Neural progenitor cell (in vitro differentiated cells): Measurements from ENCODE around the gene CTXN1. TPM values are rescaled to one million over a fixed set of nuclear protein-coding genes. Genes with fewer than 3 reads are reported as not detected.
A peak's percentile ranks its signal among the peaks of the same experiment; 100 is the strongest.

ENCODE experiments used
- DNase-seq: peaks from one replicate; pipeline ENCODE4 v3.0.0-alpha.2; 2016; ENCODE audit warnings: low spot score
- H2AFZ ChIP-seq: fragments of 200-600 bp; sonication (generic); replicated peaks from 2 replicates; pipeline ENCODE4 v1.6.1; 2016; ENCODE audit warnings: antibody characterized with exemption
- H3F3A ChIP-seq: fragments of 200-600 bp; sonication (generic); 2 replicates; pipeline ENCODE4 v1.6.1; 2016; ENCODE audit warnings: antibody characterized with exemption, low read depth
- H3K27ac ChIP-seq: fragments of 200-600 bp; sonication (generic); 2 replicates; pipeline ENCODE4 v1.5.1; 2016; ENCODE audit warnings: mild to moderate bottlenecking
- H3K27me3 ChIP-seq: fragments of 200-600 bp; sonication (generic); 2 replicates; pipeline ENCODE4 v1.6.1; 2016; ENCODE audit warnings: mild to moderate bottlenecking, moderate library complexity
- H3K36me3 ChIP-seq: fragments of 200-600 bp; sonication (generic); 2 replicates; pipeline ENCODE4 v1.5.1; 2016
- H3K4me1 ChIP-seq: fragments of 200-600 bp; sonication (generic); 2 replicates; pipeline ENCODE4 v1.6.1; 2016; ENCODE audit warnings: mixed run types
- H3K4me2 ChIP-seq: fragments of 200-600 bp; sonication (generic); 2 replicates; pipeline ENCODE4 v1.6.1; 2016
- H3K4me3 ChIP-seq: fragments of 200-600 bp; sonication (generic); 2 replicates; pipeline ENCODE4 v1.5.1; 2016
- H3K79me2 ChIP-seq: fragments of 200-600 bp; sonication (generic); 2 replicates; pipeline ENCODE4 v1.6.1; 2016; ENCODE audit warnings: low read depth
- H3K9ac ChIP-seq: fragments of 200-600 bp; sonication (generic); 2 replicates; pipeline ENCODE4 v1.6.1; 2016
- H3K9me3 ChIP-seq: fragments of 200-600 bp; sonication (generic); 2 replicates; pipeline ENCODE4 v1.5.1; 2016; ENCODE audit warnings: low read depth
- H4K20me1 ChIP-seq: fragments of 200-600 bp; sonication (generic); 2 replicates; pipeline ENCODE4 v1.6.1; 2016; ENCODE audit warnings: low read depth
- H3K27ac Mint-ChIP-seq: 3 replicates; pipeline ENCODE4 v1.8.0; 2021; ENCODE audit warnings: mixed read lengths
- H3K27me3 Mint-ChIP-seq: 2 replicates; pipeline ENCODE4 v1.8.0; 2022; ENCODE audit warnings: low read depth, mild to moderate bottlenecking, inconsistent platforms, moderate library complexity, mixed read lengths; ENCODE audit not compliant: insufficient read depth
- H3K36me3 Mint-ChIP-seq: 3 replicates; pipeline ENCODE4 v1.8.0; 2021; ENCODE audit warnings: mixed read lengths
- H3K4me1 Mint-ChIP-seq: 3 replicates; pipeline ENCODE4 v1.8.0; 2021; ENCODE audit warnings: mixed read lengths
- H3K4me3 Mint-ChIP-seq: 3 replicates; pipeline ENCODE4 v1.8.0; 2021; ENCODE audit warnings: mild to moderate bottlenecking, moderate library complexity, mixed read lengths
- H3K9me3 Mint-ChIP-seq: 3 replicates; pipeline ENCODE4 v1.8.0; 2020; ENCODE audit warnings: mixed read lengths
- EZH2 ChIP-seq: fragments of 200-600 bp; sonication (generic); IDR thresholded peaks from 2 replicates; pipeline ENCODE4 v1.6.1; 2017; ENCODE audit warnings: antibody characterized with exemption, mild to moderate bottlenecking, moderate library complexity
- EZH2phosphoT487 ChIP-seq: fragments of 200-600 bp; sonication (generic); IDR thresholded peaks from 2 replicates; pipeline ENCODE4 v1.6.1; 2017; ENCODE audit warnings: antibody characterized with exemption
- total RNA-seq: library from RNA; depleted of rRNA; stranded (reverse); fragments of >200 nt; gene quantifications from 2 replicates; pipeline ENCODE4 v1.2.3, GENCODE V29; 2015; ENCODE audit warnings: low replicate concordance
- TF ChIP-seq, protein P1 (sequence below): fragments of 200-600 bp; sonication (generic); IDR thresholded peaks from 2 replicates; pipeline ENCODE4 v1.5.1; 2017; ENCODE audit warnings: antibody characterized with exemption, mild to moderate bottlenecking

The CTXN1 gene
- total RNA-seq, 1 donor from 2014 or later: 3.7 TPM

DNA sequence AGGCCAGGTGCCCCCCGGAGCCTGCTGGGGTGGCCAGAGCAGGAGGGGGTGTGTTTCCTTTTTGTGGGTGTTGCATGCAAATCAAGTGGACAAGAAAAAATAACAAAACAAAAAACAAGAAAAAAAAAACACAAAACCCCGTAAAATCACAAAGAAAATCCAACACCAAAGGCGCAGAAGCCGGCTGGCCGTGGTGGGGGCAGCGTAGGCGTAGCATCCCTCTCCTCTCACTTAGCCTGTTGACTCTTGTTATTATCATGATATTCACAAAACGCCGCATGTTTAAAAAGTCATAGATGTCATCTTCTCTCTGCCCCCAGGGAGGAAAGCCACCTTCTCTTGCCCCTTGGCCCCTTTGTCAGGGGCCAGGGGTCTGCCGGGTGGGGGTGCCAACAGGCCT is 12.3 kb downstream of the CTXN1 start:
- DNase-seq: no peak
- Histone ChIP-seq H3K36me3 (no peaks in the 10 kb centered on the region), H3K4me2 (no peak overlapping the region), H3K9ac (no peak overlapping the region), H3K4me3 (no peak overlapping the region), H3F3A (peaks cover 20% of the 10 kb centered on the region), H3K4me1 (peaks cover 7% of the 10 kb centered on the region), H3K9me3 (no peaks in the 10 kb centered on the region), H2AFZ (no peak overlapping the region), H3K27ac (no peak overlapping the region), H3K79me2 (no peaks in the 10 kb centered on the region), H3K27me3 (peaks cover 53% of the 10 kb centered on the region), H4K20me1 (peaks cover 31% of the 10 kb centered on the region)
- TF ChIP-seq EZH2phosphoT487: no peak
- TF ChIP-seq, protein P1, sequence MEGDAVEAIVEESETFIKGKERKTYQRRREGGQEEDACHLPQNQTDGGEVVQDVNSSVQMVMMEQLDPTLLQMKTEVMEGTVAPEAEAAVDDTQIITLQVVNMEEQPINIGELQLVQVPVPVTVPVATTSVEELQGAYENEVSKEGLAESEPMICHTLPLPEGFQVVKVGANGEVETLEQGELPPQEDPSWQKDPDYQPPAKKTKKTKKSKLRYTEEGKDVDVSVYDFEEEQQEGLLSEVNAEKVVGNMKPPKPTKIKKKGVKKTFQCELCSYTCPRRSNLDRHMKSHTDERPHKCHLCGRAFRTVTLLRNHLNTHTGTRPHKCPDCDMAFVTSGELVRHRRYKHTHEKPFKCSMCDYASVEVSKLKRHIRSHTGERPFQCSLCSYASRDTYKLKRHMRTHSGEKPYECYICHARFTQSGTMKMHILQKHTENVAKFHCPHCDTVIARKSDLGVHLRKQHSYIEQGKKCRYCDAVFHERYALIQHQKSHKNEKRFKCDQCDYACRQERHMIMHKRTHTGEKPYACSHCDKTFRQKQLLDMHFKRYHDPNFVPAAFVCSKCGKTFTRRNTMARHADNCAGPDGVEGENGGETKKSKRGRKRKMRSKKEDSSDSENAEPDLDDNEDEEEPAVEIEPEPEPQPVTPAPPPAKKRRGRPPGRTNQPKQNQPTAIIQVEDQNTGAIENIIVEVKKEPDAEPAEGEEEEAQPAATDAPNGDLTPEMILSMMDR: no peak
- H3K9me3 Mint-ChIP-seq: no peaks in the 10 kb centered on the region
- H3K27ac Mint-ChIP-seq: no peak overlapping the region
- peaks cover 11% of the 10 kb centered on the region for H3K4me1 Mint-ChIP-seq
- H3K36me3 Mint-ChIP-seq: peaks cover 12% of the 10 kb centered on the region
- peaks cover 32% of the 10 kb centered on the region for H3K27me3 Mint-ChIP-seq
- peak overlapping the region; percentile 71 for H3K4me3 Mint-ChIP-seq

- Histone ChIP-seq H3K4me1 (peaks cover 7% of the 10 kb centered on the region), H3K79me2 (peaks cover 1% of the 10 kb centered on the region), H3F3A (peaks cover 20% of the 10 kb centered on the region), H3K27me3 (peaks cover 45% of the 10 kb centered on the region), H3K4me2 (no peak overlapping the region), H3K27ac (no peak overlapping the region), H3K9me3 (no peaks in the 10 kb centered on the region), H3K36me3 (no peaks in the 10 kb centered on the region), H3K9ac (no peak overlapping the region), H4K20me1 (peaks cover 34% of the 10 kb centered on the region), H3K4me3 (no peak overlapping the region), H2AFZ (no peak overlapping the region)
- no peak for TF ChIP-seq EZH2
- TF ChIP-seq, protein P1: no peak
- no peak for TF ChIP-seq EZH2phosphoT487
- Mint-ChIP-seq H3K27ac (no peak overlapping the region), H3K4me3 (no peak overlapping the region), H3K36me3 (peaks cover 12% of the 10 kb centered on the region), H3K27me3 (peaks cover 26% of the 10 kb centered on the region), H3K4me1 (peaks cover 7% of the 10 kb centered on the region), H3K9me3 (no peaks in the 10 kb centered on the region)
- DNase-seq: no peak
Measured at GRCh38 chr19:7912697-7913564, 13.0 kb downstream of the CTXN1 start.

- H3K27ac ChIP-seq: no peak overlapping the region
- no peak overlapping the region for H3K4me2 ChIP-seq
- TF ChIP-seq EZH2 (no peak), EZH2phosphoT487 (no peak)
- TF ChIP-seq, protein P1: no peak
- H3K79me2 ChIP-seq: peaks cover 7% of the 10 kb centered on the region
- DNase-seq: no peak
- H3K9me3 ChIP-seq: no peaks in the 10 kb centered on the region
- Mint-ChIP-seq H3K9me3 (no peaks in the 10 kb centered on the region), H3K27me3 (peaks cover 24% of the 10 kb centered on the region), H3K4me3 (no peak overlapping the region), H3K4me1 (peaks cover 6% of the 10 kb centered on the region), H3K27ac (no peak overlapping the region), H3K36me3 (peaks cover 12% of the 10 kb centered on the region)
- no peaks in the 10 kb centered on the region for H3K36me3 ChIP-seq
- H4K20me1 ChIP-seq: peaks cover 41% of the 10 kb centered on the region
- no peak overlapping the region for H3K9ac ChIP-seq
- H3F3A ChIP-seq: peaks cover 15% of the 10 kb centered on the region
- H3K27me3 ChIP-seq: peaks cover 38% of the 10 kb centered on the region
- H3K4me3 ChIP-seq: no peak overlapping the region
- peaks cover 7% of the 10 kb centered on the region for H3K4me1 ChIP-seq
- H2AFZ ChIP-seq: no peak overlapping the region
Measured at GRCh38 chr19:7912144-7912696, 13.7 kb downstream of the CTXN1 start.
